ENCODE results near the gene ZNF837.

The ZNF837 gene

GRCh38 chr19:58335630-58336029 lies 45.2 kb downstream of the ZNF837 start:
- TF ChIP-seq CTCF (IDR thresholded peaks at IDR 0.05; ENCODE audit: low read length, missing control alignments) = no peak
- H3K4me3 ChIP-seq (replicated peaks; ENCODE audit: low read depth, low read length) = no peak overlapping the region
- no peak for DNase-seq (ENCODE audit: low read depth)

- no peak for TF ChIP-seq CTCF (IDR thresholded peaks at IDR 0.05; ENCODE audit: low read length, missing control alignments)
- H3K4me3 ChIP-seq (replicated peaks; ENCODE audit: low read depth, low read length) = no peak overlapping the region
- DNase-seq (ENCODE audit: low read depth) = no peak
Observed at GRCh38 chr19:58334691-58335249, 46.1 kb downstream of the ZNF837 start.

GRCh38 chr19:58332697-58333096 lies 48.1 kb downstream of the ZNF837 start:
- no peak for TF ChIP-seq CTCF (IDR thresholded peaks at IDR 0.05; ENCODE audit: low read length, missing control alignments)
- no peak overlapping the region for H3K4me3 ChIP-seq (replicated peaks; ENCODE audit: low read depth, low read length)
- DNase-seq (ENCODE audit: low read depth) = no peak

- peak; percentile 78 for DNase-seq (ENCODE audit: low read depth)
- no peak overlapping the region for H3K4me3 ChIP-seq (replicated peaks; ENCODE audit: low read depth, low read length)
- no peak for TF ChIP-seq CTCF (IDR thresholded peaks at IDR 0.05; ENCODE audit: low read length, missing control alignments)
Observed at GRCh38 chr19:58330458-58330857, 50.4 kb downstream of the ZNF837 start.

GRCh38 chr19:58328999-58329398 lies 51.8 kb downstream of the ZNF837 start:
- DNase-seq (ENCODE audit: low read depth) = no peak
- no peak overlapping the region for H3K4me3 ChIP-seq (replicated peaks; ENCODE audit: low read depth, low read length)
- no peak for TF ChIP-seq CTCF (IDR thresholded peaks at IDR 0.05; ENCODE audit: low read length, missing control alignments)

- TF ChIP-seq CTCF (IDR thresholded peaks at IDR 0.05; ENCODE audit: low read length, missing control alignments) = no peak
- peak within 1 kb of the TSS; percentile 97 for H3K4me3 ChIP-seq (replicated peaks; ENCODE audit: low read depth, low read length)
- DNase-seq (ENCODE audit: low read depth) = peak; percentile 97
Observed at GRCh38 chr19:58326914-58327726, 53.7 kb downstream of the ZNF837 start, which contains the start of gene ZSCAN22. Gene ZSCAN22, plus strand, starts transcription at chr19:58326994. Its CDS starts 7,809 bp downstream, at chr19:58334803.

Measured in fibroblast of pulmonary artery (primary cell).